Stimulated activated CD8-positive, alpha-beta memory T cell treated with anti-CD3 and anti-CD28 coated beads, Interleukin-12 subunit alpha, Interleukin-12 subunit beta, amount 100 ng/mL, for 1 hour (primary cell): Measurements from ENCODE around the gene RAPGEF2.
"Not testable (repeated sequence)": the region's sequence is repeated elsewhere in the genome, so short reads cannot be mapped to it uniquely, and the experiment has no call there.

ENCODE experiments used
- DNase-seq: peaks from one replicate; pipeline ENCODE4 v3.0.0-alpha.2; 2020; ENCODE audit warnings: low read depth

RAPGEF2 gene

GRCh38 chr4:159102622-159103383 lies at the start of gene RAPGEF2:
RAPGEF2 (plus strand) TSS chr4:159103079; CDS start chr4:159104163, 1,084 bp downstream.
- peak; percentile 68 for DNase-seq

- DNase-seq, result no peak
Measured at GRCh38 chr4:159055833-159056232, 47.0 kb upstream of the RAPGEF2 start.

GRCh38 chr4:159060161-159060560 lies 42.7 kb upstream of the RAPGEF2 start:
- DNase-seq, result no peak

DNA sequence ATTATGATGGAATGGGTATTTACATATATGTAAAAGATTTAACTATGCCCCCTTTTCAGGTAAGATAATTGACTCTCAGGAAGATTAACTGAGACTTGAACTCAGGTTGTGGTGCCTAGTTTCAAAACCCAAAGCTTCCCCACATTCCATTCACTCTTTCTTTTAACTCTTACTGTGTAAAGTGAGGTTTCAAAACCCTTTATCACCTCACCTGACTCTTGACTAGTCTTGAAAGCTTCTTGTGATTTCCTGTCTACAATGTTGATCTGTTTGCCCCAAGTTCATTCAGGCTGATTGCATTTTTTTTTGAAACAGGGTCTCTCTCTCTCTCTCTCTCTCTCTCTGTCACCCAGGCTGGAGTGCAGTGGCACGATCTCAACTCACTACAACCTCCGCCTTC lies 40.5 kb upstream of the RAPGEF2 start:
- no peak for DNase-seq

- no peak for DNase-seq
Measured at GRCh38 chr4:159065513-159066240, 37.2 kb upstream of the RAPGEF2 start.

DNA sequence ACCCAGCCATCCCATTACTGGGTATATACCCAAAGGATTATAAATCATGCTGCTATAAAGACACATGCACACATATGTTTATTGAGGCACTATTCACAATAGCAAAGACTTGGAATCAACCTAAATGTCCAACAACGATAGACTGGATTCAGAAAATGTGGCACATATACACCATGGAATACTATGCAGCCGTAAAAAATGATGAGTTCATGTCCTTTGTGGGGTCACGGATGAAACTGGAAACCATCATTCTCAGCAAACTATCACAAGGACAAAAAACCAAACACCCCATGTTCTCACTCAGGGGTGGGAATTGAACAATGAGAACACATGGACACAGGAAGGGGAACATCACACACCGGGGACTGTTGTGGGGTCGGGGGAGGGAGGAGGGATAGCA lies 34.7 kb upstream of the RAPGEF2 start:
- not testable (repeated sequence) for DNase-seq

DNA sequence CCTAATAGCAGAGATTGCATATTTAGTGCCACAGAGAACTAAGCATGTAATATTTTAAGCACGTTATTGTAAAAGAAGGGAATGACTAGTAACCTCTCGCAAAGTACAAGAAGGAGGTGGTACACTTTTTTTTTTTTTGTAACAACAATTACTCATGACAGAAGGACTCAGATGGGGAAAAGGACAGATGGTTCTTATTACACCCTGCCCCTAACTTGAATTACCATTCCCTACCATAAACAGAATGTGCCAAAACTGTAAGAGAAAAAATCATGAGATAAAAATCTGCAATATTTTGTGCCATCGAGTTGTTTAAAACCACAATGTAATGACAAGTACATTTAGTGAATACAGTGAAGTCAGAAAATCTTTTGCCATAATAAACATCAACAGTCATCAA lies 33.0 kb upstream of the RAPGEF2 start:
- DNase-seq, result no peak

- DNase-seq, result no peak
Measured at GRCh38 chr4:159070742-159071141, 32.1 kb upstream of the RAPGEF2 start.

GRCh38 chr4:159071178-159071968 lies 31.5 kb upstream of the RAPGEF2 start:
- no peak for DNase-seq

- no peak for DNase-seq
Measured at GRCh38 chr4:159071969-159072765, 30.7 kb upstream of the RAPGEF2 start.

GRCh38 chr4:159075531-159075932 lies 27.3 kb upstream of the RAPGEF2 start:
- DNase-seq, result no peak

- not testable (repeated sequence) for DNase-seq
Measured at GRCh38 chr4:159077018-159077417, 25.9 kb upstream of the RAPGEF2 start.

DNA sequence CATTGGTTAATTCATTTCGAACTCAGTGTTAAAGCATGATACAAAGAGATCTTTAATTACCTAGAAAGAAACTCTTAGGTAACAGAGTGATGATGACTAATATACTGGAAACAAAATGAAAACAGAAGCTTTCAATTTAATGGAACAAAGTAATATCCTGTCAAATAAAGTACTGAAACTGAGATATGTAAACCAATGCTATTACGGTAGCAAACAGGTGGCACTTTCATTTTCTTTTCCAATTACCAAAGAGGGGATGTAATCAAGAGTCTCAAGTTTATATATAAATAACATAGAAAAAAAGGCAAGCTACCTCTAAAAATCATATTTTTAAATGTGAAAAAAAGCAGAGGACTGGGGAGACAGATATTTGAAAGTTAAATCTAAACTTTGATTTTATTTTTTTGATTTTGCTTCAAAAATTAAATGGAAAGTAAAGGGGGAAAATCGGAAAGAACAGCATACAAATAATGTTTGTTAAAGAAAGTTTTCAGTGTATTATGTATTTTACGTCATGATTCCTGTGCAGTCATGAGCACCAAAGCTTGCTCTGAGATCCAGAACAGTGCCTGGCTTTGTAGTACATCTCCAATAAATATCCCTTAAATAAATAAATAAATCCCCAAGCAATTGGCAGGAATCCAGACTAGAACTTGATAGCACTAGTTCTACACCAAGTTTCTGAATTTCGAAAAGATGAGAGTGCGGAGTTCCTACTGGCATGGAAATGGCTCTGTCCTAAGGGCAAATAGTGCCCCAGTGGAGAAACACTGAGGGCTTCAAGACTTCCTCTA lies 25.0 kb upstream of the RAPGEF2 start:
- no peak for DNase-seq

DNA sequence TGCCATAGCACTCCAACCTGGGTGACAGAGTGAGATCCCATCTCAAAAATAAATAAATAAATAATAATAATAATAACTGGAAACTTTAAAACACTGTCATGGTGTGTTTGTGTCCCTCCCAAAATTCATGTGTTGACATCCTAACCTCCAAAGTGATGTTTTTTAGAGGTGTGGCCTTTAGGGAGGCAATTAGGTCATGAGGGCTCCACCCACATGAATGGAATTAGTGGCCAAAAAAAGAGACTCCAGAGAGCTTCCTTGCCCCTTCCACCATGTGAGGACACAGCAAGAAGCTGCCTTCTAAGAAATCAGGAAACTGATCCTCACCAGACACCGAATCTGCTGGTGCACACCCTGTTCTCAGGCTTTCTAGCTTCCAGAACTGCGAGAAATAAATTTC lies 23.8 kb upstream of the RAPGEF2 start:
- DNase-seq, result no peak

DNA sequence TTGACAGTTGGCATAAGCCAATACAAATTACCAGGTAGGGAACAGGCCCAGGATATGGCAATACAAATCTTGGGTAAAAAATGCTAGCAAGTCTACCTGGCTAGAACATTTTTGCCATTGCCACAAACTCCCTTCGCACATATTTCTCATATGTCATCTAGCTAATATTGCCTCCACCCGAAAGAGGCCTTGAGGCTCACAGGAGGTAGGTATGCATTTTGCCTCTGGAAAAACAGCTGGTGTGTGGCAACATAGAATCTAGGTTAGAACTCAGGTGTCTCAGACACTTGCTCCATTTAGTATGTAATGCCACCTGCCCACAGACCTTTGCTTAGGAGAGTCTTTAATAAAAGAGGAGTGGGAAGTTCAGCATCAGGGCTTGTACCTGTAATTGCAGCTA lies 16.3 kb upstream of the RAPGEF2 start:
- DNase-seq, result no peak

GRCh38 chr4:159090255-159090654 lies 12.6 kb upstream of the RAPGEF2 start:
- DNase-seq, result no peak

DNA sequence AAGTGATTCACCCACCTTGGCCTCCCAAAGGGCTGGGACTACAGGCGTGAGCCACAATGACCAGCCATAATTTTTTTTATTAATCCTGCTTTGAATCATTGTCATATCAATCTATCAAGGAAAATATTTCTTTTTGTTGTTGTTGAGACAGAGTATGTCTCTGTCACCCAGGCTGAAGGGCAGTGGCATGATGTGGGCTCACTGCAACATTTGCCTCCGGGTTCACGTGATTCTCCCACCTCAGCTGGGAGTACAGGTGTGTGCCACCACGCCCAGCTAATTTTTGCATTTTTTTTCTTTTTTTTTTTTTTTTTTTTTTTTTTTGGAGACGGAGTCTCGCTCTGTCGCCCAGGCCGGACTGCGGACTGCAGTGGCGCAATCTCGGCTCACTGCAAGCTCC lies 8.7 kb upstream of the RAPGEF2 start:
- DNase-seq, result not testable (repeated sequence)

GRCh38 chr4:159096434-159096833 lies 6.4 kb upstream of the RAPGEF2 start:
- no peak for DNase-seq

- DNase-seq, result no peak
Measured at GRCh38 chr4:159097144-159097543, 5.7 kb upstream of the RAPGEF2 start.

DNA sequence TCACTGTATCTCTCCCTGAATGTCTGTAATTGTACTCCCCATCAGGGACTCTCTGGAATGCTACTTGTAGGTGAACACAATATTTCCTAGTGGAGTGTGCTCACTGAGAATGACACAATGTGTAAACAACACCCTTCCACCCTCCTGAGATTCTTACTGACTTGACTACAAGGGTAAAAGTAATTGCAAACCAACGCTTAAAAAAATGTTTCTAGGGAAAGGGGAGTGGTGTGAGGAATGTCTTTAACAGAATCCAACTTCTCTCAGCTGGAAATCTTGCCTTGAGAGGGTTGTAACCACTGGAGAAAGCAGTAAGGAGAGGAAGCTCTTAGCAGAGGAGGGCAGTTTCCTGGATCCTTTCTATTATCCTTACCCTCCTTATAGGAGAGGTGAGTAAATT lies 5.1 kb upstream of the RAPGEF2 start:
- DNase-seq, result no peak
